Measurements from ENCODE around the gene PLSCR4. TPM values are rescaled to one million over a fixed set of nuclear protein-coding genes. Genes with fewer than 3 reads are reported as not detected.
"Not testable (repeated sequence)": the region's sequence is repeated elsewhere in the genome, so short reads cannot be mapped to it uniquely, and the experiment has no call there.

PLSCR4 gene
- total RNA-seq, 1 donor from 2014 or later, result 3.6 TPM

DNA sequence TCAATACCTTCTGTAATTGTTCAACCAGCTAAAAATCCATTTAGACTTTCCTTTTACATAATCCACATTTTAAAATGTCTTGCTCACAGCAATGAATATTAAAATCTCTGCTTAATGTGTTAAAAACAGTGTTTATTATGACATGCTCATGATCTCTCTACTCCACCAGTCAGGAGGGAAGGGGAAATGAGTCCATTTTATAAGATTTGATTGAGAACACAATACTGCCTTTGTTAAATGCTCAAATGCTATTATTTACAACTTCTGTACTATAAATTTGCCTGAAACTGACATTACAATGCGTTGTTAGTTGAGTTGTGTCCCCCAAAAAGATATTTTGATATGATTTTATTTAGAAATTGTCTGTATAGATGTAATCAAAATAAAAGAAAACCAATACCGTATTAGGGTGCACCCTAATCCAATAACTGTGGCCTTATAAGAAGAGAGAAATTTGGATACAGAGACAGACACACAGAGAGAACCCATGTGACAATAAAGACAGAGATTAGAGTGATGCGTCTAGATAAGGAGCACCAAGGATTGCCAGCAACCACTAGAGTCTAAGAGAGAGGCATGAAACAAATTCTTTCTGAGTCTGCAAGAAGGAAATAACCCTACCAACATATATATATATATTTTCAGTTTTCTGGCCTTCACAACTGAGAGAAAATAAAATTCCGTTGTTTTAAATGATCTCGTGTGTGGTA lies 9.1 kb upstream of the PLSCR4 start:
- Histone ChIP-seq H3K27me3 (ENCODE audit: control insufficient read depth, insufficient read depth, low read length) (no peaks in the 10 kb centered on the region), H3K4me3 (ENCODE audit: low read depth, low read length) (no peak overlapping the region), H3K36me3 (ENCODE audit: control insufficient read depth, insufficient read depth, low read length) (no peaks in the 10 kb centered on the region)
- no peak for DNase-seq (ENCODE audit: low read depth)
- TF ChIP-seq, protein P1, sequence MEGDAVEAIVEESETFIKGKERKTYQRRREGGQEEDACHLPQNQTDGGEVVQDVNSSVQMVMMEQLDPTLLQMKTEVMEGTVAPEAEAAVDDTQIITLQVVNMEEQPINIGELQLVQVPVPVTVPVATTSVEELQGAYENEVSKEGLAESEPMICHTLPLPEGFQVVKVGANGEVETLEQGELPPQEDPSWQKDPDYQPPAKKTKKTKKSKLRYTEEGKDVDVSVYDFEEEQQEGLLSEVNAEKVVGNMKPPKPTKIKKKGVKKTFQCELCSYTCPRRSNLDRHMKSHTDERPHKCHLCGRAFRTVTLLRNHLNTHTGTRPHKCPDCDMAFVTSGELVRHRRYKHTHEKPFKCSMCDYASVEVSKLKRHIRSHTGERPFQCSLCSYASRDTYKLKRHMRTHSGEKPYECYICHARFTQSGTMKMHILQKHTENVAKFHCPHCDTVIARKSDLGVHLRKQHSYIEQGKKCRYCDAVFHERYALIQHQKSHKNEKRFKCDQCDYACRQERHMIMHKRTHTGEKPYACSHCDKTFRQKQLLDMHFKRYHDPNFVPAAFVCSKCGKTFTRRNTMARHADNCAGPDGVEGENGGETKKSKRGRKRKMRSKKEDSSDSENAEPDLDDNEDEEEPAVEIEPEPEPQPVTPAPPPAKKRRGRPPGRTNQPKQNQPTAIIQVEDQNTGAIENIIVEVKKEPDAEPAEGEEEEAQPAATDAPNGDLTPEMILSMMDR (IDR thresholded peaks at IDR 0.05; ENCODE audit: insufficient read depth, low read length, poor library complexity, severe bottlenecking), result no peak

- H3K27me3 ChIP-seq (ENCODE audit: control insufficient read depth, insufficient read depth, low read length), result no peaks in the 10 kb centered on the region
- no peak overlapping the region for H3K4me3 ChIP-seq (ENCODE audit: low read depth, low read length)
- TF ChIP-seq, protein P1 (IDR thresholded peaks at IDR 0.05; ENCODE audit: insufficient read depth, low read length, poor library complexity, severe bottlenecking), result no peak
- no peaks in the 10 kb centered on the region for H3K36me3 ChIP-seq (ENCODE audit: control insufficient read depth, insufficient read depth, low read length)
- DNase-seq (ENCODE audit: low read depth), result no peak
Observed at GRCh38 chr3:146256851-146257486, 6.1 kb upstream of the PLSCR4 start.

DNA sequence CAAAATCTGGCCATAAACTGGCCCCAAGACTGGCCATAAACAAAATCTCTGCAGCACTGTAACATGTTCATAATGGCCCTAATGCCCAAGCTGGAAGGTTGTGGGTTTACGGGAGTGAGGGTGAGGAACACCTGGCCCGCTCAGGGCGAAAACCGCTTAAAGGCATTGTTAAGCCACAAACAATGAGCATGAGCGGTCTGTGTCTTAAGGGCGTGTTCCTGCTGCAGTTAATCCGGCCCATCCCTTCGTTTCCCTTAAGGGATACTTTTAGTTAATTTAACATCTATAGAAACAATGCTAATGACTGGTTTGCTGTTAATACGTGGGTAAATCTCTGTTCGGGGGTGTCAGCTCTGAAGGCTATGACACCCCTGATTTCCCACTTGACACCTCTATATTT lies 1.5 kb upstream of the PLSCR4 start:
- H3K4me3 ChIP-seq (ENCODE audit: low read depth, low read length); DNase-seq (ENCODE audit: low read depth); H3K27me3 ChIP-seq (ENCODE audit: control insufficient read depth, insufficient read depth, low read length); H3K36me3 ChIP-seq (ENCODE audit: control insufficient read depth, insufficient read depth, low read length): not testable (repeated sequence)

DNA sequence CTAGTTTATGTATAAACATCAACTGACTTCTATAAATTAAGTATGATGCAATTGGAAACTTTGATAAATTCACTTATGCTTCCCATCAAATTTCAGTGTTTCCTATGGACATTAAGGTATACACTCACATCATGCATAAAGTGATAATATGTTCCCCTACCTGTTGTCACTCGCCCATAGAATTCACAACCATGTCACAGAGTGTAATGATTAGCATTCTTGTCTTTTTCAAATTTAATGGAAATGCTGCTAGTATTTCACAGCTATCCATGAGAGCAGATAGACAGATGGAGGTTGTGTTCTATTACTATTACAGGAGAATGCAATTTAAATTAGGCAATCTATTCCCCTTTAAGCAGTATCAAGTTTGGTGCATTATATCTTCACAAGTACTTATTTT lies 984 bp downstream of the PLSCR4 start:
- H3K36me3 ChIP-seq (ENCODE audit: control insufficient read depth, insufficient read depth, low read length), result no peaks in the 10 kb centered on the region
- DNase-seq (ENCODE audit: low read depth), result no peak
- TF ChIP-seq, protein P1 (IDR thresholded peaks at IDR 0.05; ENCODE audit: insufficient read depth, low read length, poor library complexity, severe bottlenecking), result no peak
- no peak overlapping the region for H3K4me3 ChIP-seq (ENCODE audit: low read depth, low read length)
- H3K27me3 ChIP-seq (ENCODE audit: control insufficient read depth, insufficient read depth, low read length), result no peaks in the 10 kb centered on the region

GRCh38 chr3:146247911-146248310 lies 3.0 kb downstream of the PLSCR4 start:
- H3K4me3 ChIP-seq (ENCODE audit: low read depth, low read length), result no peak overlapping the region
- H3K36me3 ChIP-seq (ENCODE audit: control insufficient read depth, insufficient read depth, low read length), result no peaks in the 10 kb centered on the region
- DNase-seq (ENCODE audit: low read depth), result no peak
- no peaks in the 10 kb centered on the region for H3K27me3 ChIP-seq (ENCODE audit: control insufficient read depth, insufficient read depth, low read length)
- TF ChIP-seq, protein P1 (IDR thresholded peaks at IDR 0.05; ENCODE audit: insufficient read depth, low read length, poor library complexity, severe bottlenecking), result no peak

- TF ChIP-seq, protein P1 (IDR thresholded peaks at IDR 0.05; ENCODE audit: insufficient read depth, low read length, poor library complexity, severe bottlenecking), result no peak
- DNase-seq (ENCODE audit: low read depth), result no peak
- no peaks in the 10 kb centered on the region for H3K36me3 ChIP-seq (ENCODE audit: control insufficient read depth, insufficient read depth, low read length)
- H3K27me3 ChIP-seq (ENCODE audit: control insufficient read depth, insufficient read depth, low read length), result no peaks in the 10 kb centered on the region
- no peak overlapping the region for H3K4me3 ChIP-seq (ENCODE audit: low read depth, low read length)
Observed at GRCh38 chr3:146246526-146246925, 4.4 kb downstream of the PLSCR4 start.
